HG03196 (cell line): ENCODE data around the gene OR9A2.

Experiments used
- ATAC-seq: cut with Tn5 transposase; IDR thresholded peaks from one replicate; pipeline ENCODE4 v1.9.1; 2021; ENCODE audit not compliant: unreplicated experiment

The OR9A2 gene, protein sequence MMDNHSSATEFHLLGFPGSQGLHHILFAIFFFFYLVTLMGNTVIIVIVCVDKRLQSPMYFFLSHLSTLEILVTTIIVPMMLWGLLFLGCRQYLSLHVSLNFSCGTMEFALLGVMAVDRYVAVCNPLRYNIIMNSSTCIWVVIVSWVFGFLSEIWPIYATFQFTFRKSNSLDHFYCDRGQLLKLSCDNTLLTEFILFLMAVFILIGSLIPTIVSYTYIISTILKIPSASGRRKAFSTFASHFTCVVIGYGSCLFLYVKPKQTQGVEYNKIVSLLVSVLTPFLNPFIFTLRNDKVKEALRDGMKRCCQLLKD

DNA sequence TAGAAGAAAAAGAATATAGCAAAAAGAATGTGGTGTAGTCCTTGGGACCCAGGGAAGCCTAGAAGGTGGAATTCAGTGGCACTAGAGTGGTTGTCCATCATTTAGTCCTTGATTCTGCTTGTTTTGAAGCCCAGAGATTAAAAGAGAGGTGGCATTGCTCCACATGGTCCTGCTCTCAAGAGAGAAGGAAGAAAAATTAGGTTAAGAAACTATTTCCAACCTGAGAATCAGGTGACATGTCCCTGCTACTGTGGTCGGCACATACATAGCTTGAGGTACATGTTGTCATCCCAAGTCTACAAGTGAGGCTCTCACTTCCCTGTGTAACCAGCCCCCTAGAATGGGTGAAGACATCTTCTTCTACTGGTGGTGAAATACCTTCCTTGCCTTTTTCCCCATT is at the start of gene OR9A2:
Gene OR9A2, minus strand, starts transcription at position 101 of the 400 bp plus-strand sequence. Its CDS starts 0 bp downstream, at position 101.
- ATAC-seq = no peak

DNA sequence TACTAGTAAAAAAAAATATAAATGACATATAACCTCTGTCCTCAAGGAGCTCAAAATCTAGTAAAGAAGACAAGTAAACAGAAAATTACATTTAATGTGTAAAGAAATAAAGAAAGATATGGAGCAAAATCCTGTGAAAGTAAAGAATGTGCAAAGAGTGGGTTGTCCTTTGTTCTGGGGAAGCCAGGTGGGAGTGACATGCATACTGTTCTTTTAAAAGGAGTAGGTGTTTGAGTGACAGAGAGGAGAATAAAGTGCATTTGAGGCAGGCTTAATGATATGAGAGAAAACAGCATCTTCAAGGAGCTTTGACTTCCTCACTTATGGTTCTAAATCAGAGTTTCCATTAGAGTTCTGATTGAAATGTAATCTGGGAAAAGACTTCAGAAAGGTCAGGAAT is 47.2 kb upstream of the OR9A2 start:
- no peak for ATAC-seq

DNA sequence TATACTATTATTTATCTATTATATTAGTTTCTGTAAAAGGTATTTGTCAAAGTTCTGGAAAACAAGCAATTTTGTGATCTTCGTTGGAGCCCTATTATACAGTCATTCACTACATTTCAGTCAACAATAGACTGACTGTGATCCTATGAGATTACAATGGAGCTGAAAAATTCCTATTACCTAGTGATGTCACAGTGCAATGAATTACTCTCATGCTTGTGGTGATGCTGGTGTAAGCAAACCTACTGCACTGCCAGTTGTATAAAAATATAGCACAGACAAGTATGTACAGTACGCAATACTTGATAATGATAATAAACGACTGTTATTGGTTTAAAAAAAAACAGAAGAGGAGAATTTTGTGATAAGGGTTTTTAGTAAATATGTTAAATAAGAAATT is 46.6 kb upstream of the OR9A2 start:
- ATAC-seq = no peak

DNA sequence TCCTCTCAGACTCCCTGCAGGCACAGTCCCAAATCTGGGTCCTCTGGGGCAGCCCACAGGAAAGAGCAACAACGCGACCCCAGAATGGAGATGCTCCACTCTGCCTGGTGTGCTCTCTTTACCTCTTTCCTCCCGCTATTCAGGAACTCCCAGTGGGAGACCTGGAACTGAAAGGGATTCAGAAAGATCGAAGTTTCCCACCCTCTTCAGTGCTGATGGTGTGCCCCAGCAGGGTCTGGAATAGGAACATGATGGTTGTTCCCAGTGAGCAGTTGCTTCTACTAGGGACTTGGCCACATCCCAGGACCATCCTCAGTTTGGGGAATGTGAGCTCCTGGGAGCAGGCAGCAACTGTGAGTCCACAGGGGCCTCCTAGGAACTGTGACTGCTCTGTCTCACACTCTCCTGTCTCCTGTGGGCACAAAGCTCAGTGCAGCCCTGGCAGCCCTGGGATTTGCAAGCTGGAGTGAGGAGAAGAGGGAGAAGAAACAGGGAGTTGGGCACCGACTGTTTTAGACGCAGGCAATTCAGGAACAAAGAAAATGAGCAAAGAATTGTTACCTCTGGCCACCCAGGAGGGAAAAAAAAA is 43.1 kb upstream of the OR9A2 start:
- no peak for ATAC-seq

DNA sequence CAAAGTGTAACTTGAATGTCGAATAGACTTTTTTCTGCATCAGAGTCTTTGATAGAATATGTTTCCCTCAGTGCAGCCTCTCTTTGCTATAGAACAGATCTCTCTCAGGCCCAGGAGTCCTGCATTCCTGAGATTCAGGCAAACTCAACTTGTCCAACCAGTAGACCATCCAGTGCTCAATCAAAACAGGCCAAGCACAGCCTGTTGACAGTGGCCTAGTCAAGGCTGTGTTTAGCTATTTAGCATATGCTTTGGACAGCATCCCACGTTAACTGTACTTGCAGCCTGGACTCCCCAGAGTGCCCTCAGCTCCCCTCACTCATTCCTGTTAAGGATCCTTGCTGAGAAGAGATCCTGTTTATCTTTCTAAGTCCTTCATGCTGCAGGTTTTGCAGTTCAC is 41.5 kb upstream of the OR9A2 start:
- ATAC-seq = no peak

DNA sequence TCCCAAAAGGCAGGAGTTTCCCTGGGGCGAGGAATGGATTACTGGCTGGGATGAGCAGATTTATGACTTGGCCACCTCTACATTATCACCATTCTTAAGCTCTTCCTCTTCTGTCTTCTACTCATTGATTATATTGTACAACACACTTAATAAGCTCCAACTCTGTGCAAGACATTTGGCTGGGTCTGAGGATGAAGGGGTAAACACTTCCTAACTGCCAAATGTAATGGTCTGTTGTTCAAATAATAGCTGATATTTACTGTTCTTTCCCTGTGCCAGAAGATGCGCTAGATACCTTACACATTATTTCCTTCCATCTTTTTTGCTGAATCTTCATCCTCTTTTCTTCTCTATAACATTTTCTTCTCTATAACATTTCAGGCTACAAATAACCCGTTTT is 36.8 kb upstream of the OR9A2 start:
- no peak for ATAC-seq

DNA sequence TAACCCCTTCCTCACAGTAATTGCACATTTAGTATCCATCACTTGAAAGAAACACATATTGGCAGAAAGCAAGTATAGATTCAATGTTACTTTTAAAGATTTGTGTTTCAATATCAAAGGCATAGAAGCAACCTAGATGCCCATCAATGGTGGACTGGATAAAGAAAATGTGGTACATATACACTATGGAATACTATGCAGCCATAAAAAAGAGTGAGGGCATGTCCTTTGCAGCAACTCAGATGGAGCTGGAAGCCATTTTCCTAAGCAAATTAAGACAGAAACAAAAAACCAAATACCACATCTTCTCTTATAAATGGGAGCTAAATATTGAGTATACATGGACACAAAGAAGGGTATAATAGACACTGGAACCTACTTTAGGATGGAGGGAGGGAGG is 28.8 kb upstream of the OR9A2 start:
- no peak for ATAC-seq

DNA sequence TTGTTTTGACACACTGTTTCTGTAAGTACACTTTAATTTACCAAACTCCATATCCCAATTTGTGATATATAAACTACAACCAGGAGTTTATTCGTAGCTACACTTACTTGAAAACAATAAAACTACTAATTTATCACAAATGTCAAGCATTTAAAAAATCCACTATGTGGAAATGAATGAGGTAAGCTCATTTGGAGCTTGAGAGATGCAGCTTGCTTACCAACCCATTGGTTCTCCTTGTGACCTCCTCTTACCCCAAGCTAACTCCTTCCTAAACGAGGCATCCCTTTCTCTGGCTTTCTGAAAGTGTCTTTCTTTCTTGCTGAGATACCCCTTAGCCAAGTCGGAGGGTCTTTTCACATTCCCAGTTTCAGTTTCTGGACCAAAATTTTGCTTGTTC is 27.7 kb upstream of the OR9A2 start:
- no peak for ATAC-seq

DNA sequence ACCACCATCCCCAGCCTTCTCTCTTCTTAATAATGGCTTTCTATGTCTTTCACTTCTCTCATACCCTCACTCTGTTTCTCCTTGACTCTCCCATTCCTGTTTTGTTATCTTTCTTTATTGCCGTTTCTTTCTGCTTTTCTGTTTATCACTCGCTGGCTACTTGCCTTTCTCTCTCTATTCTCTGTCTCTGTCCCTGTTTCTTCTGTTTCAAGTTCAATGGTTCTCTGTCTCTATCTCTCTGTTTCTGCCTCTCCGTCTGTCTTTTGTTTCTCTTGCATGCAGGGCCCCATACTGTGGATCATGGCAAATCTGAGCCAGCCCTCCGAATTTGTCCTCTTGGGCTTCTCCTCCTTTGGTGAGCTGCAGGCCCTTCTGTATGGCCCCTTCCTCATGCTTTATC is 25.1 kb upstream of the OR9A2 start, which contains the start of gene OR6V1:
Gene OR6V1, plus strand, starts transcription at position 301 of the 400 bp plus-strand sequence. Its CDS starts 0 bp downstream, at position 301.
- ATAC-seq = no peak

DNA sequence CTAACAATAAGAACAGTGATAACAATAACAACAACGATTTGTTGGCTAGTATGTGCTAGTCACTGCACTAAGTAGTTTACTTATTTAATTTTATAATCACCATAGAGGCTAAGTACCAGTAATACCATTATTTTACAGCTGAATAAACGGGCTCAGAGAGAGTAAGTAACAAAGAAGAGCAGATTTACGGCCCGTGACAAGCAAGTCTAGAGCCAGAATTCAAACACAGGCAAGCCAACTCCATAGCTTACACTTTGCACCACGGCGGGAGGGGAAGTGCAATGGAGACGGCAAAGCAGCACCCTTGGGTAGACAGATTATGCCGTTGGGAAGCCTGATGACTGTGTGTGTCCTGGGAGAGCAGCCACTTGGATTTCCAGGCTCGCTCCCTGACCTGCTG is 24.0 kb upstream of the OR9A2 start:
- ATAC-seq = no peak

DNA sequence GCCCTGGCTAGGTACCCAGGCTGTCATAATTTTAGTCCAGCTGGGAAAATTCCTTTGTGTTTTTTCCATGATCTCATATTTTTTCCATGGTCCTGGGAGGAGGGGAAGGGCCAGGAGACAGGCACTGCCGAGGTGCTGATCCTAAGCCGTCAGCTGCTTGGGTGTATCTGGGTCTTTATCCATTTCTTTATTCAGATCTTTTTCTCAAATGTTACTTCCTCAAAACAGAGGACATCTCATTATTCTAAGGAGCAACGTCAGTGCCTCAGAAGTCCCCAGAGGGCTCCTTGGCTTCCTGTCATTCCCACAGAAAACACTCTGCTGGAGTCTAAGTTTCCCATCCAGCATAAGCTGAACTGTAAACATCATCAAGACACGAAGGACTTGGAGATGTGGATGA is 22.4 kb upstream of the OR9A2 start:
- no peak for ATAC-seq

DNA sequence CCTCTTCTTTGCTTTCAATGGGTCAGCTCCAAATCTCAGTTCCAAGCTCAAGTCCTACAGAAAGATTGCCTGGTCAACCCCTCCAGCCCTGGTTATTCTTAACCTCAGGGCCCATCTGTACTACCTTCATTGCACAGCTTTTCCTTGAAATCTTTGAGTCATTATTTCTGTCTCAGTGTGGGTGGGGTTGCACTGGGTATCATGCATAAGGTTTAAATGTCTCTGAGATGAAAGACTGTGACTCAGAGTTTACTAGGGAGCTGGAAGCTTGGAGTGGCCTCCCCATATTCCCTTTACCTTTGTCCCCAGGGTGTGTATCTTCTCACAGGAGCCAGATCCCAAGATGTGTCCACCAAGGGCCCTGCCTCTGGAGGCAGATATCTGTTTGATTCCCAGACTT is 21.9 kb upstream of the OR9A2 start:
- ATAC-seq = no peak

DNA sequence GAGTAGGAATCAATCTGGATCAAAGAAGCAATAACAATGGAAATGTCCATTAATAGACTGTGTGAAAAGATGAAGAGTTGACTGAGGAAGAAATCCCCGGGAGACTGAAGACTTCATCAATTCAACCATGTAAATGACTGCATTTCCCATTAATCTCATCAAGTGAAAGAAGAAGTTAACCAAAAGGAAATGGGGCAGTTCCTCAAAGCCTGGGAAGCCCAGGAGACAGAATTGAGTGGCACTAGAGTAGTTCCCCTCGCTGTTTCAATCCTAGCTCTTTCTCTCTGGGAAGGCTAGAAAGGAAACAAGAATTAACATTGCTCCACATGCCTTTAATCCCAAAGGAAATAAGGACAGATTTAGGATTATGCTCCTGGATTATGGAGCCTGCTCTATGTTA is 20.4 kb upstream of the OR9A2 start:
- no peak for ATAC-seq

DNA sequence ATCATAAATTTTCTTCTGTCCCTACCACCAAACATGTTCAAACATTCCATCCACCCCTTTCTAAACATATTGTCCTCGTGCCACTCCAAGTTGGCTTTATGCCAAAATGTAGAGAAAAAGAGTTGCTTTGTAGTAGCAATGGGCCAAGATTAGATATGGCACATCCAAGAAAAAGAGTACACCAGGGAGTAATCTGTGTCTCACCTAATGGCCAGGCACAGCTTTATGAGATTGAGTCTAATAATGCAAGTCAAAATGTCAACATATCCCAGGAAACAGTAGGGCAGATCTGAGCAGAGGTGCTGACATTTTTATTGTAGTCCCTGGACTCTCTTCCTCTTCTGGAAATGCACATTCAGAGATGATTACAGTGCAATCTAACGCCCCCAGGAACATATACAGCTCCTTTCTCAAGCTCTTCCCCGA is 19.5 kb upstream of the OR9A2 start:
- ATAC-seq = no peak

DNA sequence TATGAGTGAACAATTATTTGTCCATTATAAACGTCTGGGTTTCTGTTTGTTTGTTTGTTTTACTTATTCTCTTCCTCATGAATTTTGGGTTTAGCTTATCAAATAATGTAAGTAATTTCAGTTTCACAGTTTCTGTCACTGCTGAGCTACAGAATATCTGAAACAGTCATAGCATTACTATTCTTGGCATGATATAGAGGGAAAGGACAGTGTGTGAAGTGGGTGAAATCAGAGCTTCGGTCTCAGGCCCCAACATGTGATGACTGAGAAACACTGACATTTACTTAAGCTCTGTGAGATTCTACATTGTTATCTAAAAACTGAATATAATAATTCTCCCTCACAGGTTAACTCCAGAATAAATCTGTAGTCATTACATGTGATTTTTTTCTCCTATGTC is 16.5 kb upstream of the OR9A2 start:
- no peak for ATAC-seq

DNA sequence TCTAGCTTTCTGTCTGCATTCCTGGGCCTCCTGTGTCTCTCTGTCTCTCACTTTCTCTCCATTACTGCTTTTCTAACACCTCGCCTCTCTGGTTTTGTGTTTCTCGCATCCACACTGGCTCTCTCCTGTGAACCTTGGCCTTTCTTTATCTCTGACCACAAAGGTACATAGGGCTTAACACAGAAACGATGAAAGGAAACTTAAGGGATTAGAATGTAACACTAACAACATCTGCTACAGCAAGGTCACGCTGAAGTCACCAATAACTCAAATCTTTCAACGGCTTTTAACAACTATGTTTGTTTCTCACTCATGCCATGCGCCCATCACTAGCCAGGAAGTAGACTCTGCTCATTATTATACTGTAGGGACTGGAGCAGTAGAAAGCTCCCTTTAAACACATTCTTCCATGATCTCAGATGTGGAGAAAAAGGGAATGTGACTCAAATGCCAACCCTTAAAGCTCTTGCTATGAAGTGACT is 15.9 kb upstream of the OR9A2 start:
- ATAC-seq = no peak

DNA sequence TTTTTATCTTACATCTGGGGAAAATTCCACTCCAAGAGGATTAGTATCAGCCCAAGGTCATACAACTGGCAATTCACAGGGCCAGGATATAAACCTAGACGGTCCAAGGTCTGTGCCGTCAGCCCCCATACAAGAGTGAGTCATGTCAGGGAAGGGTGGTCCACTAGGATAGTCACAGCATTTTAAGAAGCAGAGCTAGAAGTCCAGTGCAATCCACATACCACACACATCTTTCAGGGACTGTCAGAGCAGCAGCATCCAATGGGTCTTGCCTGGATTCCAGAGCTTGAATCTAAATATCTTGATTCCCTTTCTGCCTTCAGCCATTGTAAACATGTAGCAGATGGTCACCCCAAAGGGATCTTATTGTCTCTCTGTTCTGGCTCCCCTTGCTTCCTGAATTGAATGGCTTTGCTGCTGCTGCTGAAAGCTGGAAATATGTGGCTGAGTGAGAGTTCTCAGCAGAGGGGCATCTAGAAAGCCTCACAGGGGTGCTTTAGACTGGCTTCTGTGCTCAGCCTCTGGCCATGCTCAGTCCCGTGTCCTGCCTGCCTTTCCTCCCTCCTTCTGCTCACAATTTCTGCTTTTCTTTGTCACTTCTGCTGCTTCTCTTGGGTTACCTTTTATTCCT is 15.3 kb upstream of the OR9A2 start:
- ATAC-seq = no peak

DNA sequence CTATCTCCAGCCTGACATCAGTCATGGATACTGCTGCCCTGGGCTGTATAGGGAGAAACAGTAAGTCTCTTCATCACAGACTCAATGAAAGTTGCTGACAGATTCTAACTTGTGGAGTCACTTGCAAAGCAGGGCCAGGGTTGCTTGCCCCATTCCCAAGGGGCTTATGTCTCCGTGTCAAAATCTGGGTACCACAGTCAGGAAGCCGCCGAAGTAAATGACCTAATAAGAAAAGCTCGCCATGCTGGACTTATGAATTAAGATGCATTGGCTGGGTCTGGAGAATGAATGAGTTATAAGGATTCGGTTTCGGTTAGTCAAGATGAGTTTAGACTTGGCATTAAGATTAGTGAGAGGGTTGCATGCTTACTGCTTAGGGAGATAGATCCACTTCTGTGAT is 14.4 kb upstream of the OR9A2 start:
- ATAC-seq = no peak

DNA sequence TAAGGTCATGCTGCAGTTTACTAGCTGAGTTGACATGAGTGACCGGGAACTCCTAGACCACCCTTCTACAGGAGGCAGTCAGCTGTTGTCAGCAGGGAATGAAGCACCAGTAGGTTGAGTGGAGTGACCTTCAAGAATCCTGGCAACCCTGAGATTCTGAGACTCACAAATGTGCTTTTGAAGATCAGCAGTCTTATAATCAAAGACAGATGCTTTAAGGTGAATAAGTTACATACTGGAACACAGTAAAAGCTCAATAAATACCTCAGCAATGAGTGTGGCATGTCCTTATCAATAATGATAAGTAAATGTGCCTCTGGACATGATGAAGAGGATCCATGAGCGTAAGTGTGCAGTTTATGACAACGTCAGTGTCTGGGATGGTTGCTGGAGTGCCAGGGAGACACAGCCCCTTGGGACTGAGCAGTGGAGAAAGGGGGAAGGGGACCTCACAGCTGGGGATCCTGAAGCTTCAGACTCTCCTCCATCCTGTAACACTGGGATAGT is 13.3 kb upstream of the OR9A2 start:
- ATAC-seq = no peak

DNA sequence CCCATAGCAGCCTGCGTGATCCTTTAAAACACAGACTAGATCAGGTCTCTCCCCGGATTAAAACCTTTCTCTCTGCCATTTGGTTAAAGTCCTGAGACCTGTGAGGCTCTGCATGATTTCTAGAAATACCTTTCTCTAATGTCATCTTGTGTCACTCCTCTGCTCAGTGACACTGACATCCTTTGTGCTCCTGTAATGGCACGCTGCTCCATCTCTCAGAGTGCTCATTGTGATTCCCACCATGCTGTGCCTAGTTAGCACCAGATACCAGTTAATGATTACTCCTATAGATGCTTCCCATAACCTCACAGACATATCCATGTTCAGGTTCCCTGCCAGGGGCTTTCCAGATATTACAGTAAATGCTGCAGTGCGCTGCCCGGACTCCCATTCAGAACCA is 11.7 kb upstream of the OR9A2 start:
- no peak for ATAC-seq

DNA sequence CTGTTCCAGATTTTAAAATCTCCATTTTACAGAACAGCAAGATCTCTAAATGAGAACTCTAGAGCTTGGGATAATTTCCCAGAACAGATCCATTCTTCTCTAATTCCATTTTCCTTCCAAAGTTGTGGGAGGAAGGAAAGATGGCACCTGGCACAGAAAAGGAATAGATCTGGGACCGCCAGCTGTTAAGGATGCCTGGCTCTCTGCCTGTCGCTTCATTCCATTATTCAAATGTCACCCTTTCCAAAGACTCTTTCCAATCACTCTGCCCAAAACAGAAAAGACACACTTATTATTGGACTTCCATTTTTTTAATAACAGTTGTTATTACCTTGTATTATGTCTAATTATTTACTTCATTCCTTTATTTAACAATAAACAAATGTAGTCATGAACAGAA is 751 bp upstream of the OR9A2 start:
- ATAC-seq = no peak

DNA sequence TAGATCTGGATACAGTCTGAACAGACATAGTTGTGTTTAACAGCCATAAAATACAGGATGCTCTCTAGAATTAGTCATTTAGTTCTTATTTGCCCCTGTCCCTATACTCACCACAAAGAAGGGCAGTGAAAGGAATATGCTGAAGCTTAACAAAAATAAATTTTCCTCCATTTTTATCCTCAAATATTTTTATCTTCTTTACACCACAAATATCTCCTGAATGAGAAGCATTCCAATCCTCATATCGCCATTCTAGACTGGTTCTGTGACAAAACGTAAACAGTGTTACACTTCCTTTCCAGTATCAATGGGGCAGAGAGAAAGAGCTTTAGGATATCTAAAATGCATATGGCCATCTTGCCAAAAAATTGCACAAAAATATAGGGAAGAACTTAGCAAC is 1.6 kb downstream of the OR9A2 start:
- no peak for ATAC-seq
